ENCODE results near the gene ITPKB.
"Not testable (repeated sequence)": the region's sequence is repeated elsewhere in the genome, so short reads cannot be mapped to it uniquely, and the experiment has no call there.

The ITPKB gene

GRCh38 chr1:226634166-226634588, 104.9 kb downstream of the ITPKB start:
- peak; percentile 85 for DNase-seq

- DNase-seq = no peak
Observed at GRCh38 chr1:226633541-226634165, 105.4 kb downstream of the ITPKB start.

GRCh38 chr1:226632922-226633351, 106.1 kb downstream of the ITPKB start:
- DNase-seq = peak; percentile 57

GRCh38 chr1:226632169-226632879, 106.8 kb downstream of the ITPKB start:
- no peak for DNase-seq

DNA sequence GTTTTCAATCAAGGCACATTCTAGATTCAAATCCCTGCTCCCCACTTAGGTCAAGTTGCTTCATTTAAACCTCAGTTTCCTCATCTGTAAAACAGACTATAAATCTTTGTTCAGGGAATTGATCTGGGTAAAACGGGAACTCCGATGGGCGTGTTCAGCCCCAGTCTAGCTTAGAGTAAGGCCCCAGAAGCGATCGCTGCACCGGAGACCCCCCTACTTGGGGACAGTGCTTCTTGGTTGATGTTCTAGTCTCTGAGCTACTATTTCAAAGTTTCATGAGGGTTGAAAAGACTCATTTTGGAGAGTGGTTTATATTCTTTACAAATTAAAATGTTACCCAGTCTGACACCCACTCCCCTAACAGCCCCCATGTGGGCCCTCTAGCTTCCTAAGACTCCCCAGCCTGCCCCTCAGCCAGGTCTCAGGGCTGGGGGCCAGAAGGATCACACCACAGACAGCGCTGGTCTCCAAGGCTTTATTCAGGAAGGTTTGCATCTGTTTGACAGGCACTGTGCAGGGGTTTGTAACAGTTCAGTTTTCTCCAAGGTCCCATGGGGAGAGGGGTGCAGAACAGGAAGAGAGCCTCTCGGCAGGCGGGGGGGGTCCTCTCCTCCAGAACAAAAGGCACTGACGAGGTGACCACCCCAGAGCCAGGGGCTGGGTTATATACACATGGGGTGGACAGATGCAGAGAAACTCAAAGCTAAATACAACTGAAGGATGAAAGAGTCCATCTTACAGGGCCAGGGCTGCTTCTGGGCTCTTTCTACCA, 107.7 kb downstream of the ITPKB start:
- DNase-seq = no peak

GRCh38 chr1:226630592-226630991, 108.5 kb downstream of the ITPKB start:
- DNase-seq = no peak

DNA sequence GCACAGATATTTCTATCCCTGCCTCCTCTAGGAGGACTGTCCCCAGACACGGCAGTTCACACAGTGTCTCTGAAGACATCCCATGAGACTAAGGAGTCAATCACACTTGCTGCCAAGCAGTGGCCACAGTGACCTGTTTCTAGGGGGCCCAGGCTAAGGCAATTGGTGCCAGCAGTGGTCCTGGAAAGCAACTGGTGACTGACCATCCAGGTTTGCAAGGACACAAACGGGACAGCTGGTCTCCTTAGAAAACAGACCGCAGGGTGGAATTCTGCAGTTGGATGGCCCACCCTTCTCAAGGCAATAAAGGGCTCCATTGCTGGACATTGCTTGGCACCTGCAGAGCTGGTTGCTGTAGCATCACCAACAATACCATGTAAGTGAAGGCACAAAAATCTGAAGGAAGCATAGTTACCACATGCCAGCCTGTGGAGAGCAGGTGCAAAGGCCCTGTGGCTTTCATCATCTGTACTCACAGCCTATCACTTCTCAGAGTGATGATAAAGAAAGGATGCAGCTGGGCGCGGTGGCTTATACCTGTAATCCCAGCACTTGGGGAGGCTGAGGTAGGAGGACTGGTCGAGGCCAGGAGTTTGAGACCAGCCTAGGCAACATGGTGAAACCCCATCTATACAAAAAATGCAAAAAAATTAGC, 109.1 kb downstream of the ITPKB start:
- DNase-seq = no peak

- no peak for DNase-seq
Observed at GRCh38 chr1:226629210-226629895, 109.7 kb downstream of the ITPKB start.

DNA sequence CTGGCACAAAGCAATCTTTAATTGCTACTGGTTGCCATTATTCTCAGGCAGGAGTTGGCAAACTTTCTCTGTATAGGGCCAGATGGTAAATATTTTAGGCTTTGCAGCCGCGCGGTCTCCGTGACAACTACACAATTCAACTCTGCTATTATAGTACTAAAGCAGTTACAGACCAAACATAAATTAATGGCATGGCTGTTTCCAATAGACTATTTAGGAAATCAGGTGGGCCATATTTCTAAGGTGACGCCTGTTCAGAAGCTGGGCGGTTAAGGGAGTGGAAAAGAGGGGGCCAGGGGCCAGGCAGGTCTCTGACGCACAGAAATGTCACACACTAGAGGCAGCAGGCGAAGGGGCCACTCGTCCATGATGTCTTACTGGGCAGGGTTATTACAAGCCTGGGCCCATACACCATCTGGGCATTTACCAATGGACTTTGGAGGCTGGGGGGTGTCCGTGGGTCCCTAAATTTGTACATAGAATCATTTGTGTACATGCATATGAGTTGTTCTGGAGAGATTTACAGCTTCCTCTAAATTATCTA, 110.4 kb downstream of the ITPKB start:
- DNase-seq = no peak

- peak; percentile 52 for DNase-seq
Observed at GRCh38 chr1:226627924-226628611, 111.0 kb downstream of the ITPKB start.

GRCh38 chr1:226627050-226627755, 111.9 kb downstream of the ITPKB start:
- DNase-seq = no peak

- DNase-seq = peak; percentile 84
Observed at GRCh38 chr1:226626577-226626956, 112.5 kb downstream of the ITPKB start.

DNA sequence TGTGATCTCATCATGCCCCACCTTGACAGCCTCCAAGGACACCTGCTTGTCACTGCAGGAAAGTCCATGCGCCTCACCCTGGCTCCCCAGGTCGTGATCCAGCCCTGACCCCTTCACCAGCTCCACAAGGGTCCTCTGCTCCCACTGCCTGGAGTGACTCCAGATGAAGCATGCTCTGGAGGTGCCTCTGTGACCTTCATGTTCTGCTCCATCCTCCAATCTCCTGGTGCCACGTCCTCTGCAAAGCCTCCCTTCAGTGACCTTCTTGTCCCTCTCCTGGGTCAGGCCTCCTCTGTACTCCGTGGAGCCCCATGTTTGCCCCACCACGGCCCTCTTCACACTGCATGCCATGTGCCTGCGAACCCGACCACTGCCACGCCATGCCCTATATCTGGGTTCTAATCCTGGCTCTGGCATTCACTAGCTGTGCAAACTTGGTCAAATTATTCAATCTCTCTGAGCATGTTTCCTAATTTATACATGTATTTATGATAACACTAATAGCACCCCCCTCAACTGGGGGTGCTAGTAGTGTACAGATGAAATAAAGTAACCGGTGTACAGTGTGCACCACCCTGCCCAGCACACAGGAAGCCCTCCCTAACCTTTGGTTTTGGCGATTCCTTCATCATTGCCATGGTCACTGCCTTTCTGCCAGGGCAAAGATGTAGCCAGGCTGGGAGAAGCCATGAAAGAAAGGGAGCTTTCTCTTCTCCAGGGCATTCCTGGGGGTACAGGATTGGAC, 113.1 kb downstream of the ITPKB start:
- DNase-seq = no peak

DNA sequence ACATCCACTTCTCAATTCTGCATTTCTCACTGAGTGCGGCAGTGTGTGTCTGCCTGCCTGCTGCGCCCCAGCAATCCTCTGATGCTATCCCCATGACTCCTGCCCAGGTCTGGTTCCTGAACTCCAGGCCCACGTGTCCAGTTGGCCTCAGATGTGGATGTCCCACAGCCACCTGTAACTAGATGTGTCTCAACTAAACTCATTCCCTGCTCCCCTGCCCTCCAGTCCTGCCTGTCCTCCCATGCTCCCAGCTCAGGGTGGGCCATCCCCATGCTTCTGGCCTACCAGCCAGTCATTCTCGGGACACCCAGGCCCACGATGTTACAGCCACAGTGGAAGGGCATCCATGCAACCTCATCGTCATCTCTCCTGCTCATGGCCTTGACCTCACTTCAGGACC, 113.8 kb downstream of the ITPKB start:
- no peak for DNase-seq

DNA sequence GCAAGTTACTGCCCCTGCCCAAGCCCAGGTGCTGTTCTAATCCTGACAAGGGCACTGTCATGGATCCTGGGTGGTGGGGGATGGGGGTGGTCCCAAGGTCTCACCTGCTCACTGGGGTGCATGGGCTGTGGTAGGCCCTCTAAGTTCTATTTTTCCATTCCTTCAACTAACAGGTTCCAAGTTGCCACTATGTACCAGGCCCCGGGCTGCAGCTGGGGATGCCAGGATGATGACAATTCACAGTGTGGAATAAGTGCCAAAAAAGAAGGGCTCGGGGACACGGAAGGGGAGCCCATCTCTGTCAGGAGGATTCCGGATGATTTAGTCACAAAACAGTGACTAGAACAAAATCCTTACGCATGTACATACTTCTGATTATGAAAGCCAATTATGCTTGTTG, 114.6 kb downstream of the ITPKB start:
- DNase-seq = no peak

DNA sequence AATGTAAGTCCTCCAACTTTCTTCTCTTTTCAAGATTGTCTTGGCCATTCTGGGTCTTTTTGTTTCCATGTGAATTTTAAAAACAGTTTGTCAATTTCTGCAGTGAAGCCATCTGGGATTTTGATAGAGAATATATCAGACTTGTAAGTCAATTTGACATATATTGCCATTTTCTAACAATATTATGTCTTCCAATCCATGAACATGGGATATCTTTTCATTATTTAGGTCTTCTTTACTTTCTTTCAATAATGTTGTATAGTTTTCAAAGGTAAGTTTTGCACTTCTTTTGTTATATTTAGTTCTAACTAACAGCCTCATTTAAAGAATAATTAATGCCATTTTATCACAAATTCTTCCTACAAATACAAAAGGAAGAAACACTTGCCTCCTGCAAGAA, 117.1 kb downstream of the ITPKB start:
- DNase-seq = no peak

DNA sequence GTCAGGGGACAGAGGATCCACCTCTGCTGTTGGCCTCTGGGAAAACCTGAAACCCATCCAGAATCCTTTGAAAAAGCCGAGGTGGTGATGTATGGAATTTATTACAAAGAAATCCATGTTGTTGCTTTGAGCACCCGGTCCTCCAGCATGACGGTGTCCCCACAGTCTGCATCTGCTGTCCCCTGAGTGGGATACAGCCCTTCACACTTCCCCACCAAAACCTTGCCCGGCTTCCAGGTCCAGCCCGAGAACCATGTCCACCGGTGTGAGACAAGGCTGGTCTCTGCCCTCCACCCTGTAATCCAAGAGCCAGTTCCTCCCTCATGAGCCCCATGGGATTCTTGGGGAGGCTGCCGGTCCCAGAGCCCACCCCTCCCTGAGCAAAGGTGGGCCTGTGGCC, 120.1 kb downstream of the ITPKB start:
- DNase-seq = no peak

GRCh38 chr1:226618380-226618779, 120.7 kb downstream of the ITPKB start:
- no peak for DNase-seq

DNA sequence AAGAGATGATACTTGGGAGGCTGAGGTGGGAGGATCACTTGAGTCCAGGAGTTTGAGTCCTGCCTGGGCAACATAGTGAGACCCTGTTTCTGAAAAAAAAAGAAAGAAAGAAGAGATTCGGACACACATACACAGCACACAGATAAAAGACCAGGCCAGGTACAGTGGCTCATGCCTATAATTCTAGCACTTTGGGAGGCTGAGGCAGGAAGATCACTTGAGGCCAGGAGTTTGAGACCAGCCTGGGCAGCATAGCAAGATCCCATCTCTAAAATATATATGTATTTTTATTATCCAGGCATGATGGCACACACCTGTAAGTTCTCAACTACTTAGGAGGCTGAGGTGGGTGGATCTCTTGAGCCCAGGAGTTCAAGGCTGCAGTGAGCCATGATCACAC, 121.4 kb downstream of the ITPKB start:
- not testable (repeated sequence) for DNase-seq

DNA sequence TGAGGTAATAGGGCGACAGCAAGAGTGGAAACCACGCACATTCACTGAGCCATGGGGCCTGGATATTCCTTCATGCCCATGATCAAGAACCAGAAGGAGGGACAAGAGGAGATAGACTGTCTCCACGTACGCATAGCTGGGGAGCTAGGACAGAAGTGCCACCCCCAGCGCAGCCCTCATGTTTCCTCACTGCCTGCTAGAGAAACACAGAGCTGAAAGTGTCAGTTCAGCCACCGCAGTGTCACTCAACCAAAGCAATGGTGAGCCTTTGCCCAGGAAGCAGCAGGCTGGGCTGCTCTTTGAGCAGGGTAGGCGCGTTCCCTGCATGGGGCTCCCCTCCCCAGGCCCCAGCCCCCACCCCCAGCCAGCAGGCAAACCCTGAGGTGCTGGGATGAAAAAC, 122.0 kb downstream of the ITPKB start:
- no peak for DNase-seq

Measured in activated naive CD4-positive, alpha-beta T cell treated with anti-CD3 and anti-CD28 coated beads, Interleukin-2, amount 50 U/mL, for 16 hours (primary cell).